K562 (cell line): ENCODE data around the gene CNTNAP3.
"Not testable (repeated sequence)": the region's sequence is repeated elsewhere in the genome, so short reads cannot be mapped to it uniquely, and the experiment has no call there.

Source experiments
- ATF2 ChIP-seq: sonication (generic); formaldehyde crosslinking; IDR thresholded peaks from 2 replicates; pipeline ENCODE4 v1.8.1; 2022; ENCODE audit warnings: missing genetic modification reagents
- BCLAF1 ChIP-seq, 2 experiments: fragments of 450-650 bp in 1 of 2; IDR thresholded peaks; 2 replicates each; pipeline ENCODE4 v1.6.1; 2011 to 2017; ENCODE audit warnings: low read depth in 2 of 2, antibody characterized with exemption in 1 of 2, borderline replicate concordance in 1 of 2, low read length in 1 of 2, mild to moderate bottlenecking in 1 of 2, mixed read lengths in 1 of 2; ENCODE audit not compliant: control insufficient read depth in 1 of 2
- CBFA2T2 ChIP-seq: fragments of 450-650 bp; conservative IDR thresholded peaks from 2 replicates; pipeline ENCODE4 v1.6.1; 2017; ENCODE audit warnings: mild to moderate bottlenecking
- CREM ChIP-seq: IDR thresholded peaks from 2 replicates; pipeline ENCODE4 v1.6.1; 2014; ENCODE audit warnings: antibody characterized with exemption, low read depth
- CTCF ChIP-seq, 3 experiments: IDR thresholded peaks in 2 of 3; conservative IDR thresholded peaks in 1 of 3; 2 replicates each; pipeline ENCODE4 v1.5.1; 2011 to 2012; ENCODE audit warnings: low read length in 3 of 3, mild to moderate bottlenecking in 3 of 3, control low read depth in 2 of 3, improper control_type of control experiment in 1 of 3, inconsistent platforms in 1 of 3, low read depth in 1 of 3, mixed read lengths in 1 of 3, moderate library complexity in 1 of 3; ENCODE audit not compliant: insufficient read depth in 2 of 3
- EP300 ChIP-seq: IDR thresholded peaks from 2 replicates; pipeline ENCODE4 v1.6.1; 2012; ENCODE audit warnings: low read length, improper control_type of control experiment
- GATAD2B ChIP-seq: fragments of 450-650 bp; IDR thresholded peaks from 2 replicates; pipeline ENCODE4 v1.6.1; 2017; ENCODE audit warnings: mild to moderate bottlenecking, borderline replicate concordance
- GTF2E2 ChIP-seq: fragments of 200-800 bp; sonication (Bioruptor generic); IDR thresholded peaks from 2 replicates; pipeline ENCODE4 v1.6.1; 2016; ENCODE audit warnings: missing genetic modification characterization, missing compliant biosample characterization
- KLF10 ChIP-seq: fragments of 250-450 bp; sonication (Bioruptor Pico); IDR thresholded peaks from 2 replicates; pipeline ENCODE4 v1.6.1; 2021; ENCODE audit warnings: matching md5 sums
- MED1 ChIP-seq: sonication (generic); formaldehyde crosslinking; IDR thresholded peaks from 2 replicates; pipeline ENCODE4 v1.8.1; 2023; ENCODE audit warnings: missing genetic modification reagents, borderline replicate concordance
- NFIC ChIP-seq: fragments of 450-650 bp; IDR thresholded peaks from 2 replicates; pipeline ENCODE4 v1.6.1; 2017; ENCODE audit warnings: mild to moderate bottlenecking, inconsistent platforms
- POLR2A ChIP-seq: fragments of 450-650 bp; conservative IDR thresholded peaks from 2 replicates; pipeline ENCODE4 v1.6.1; 2016
- SPI1 ChIP-seq: IDR thresholded peaks from 2 replicates; pipeline ENCODE4 v1.6.1; 2011; ENCODE audit warnings: low read depth, low read length, control low read depth, borderline replicate concordance

- not testable (repeated sequence) for TF ChIP-seq CBFA2T2; ATF2 (CRISPR knock-in tag); CTCF (IDR thresholded peaks at IDR 0.05 in 2 of 3, conservative IDR thresholded peaks at IDR 0.05 in 1 of 3; ENCODE audit: insufficient read depth in 2 of 3, low read depth in 1 of 3, low read length in 3 of 3); POLR2A; BCLAF1 (IDR thresholded peaks at IDR 0.05; ENCODE audit: borderline replicate concordance in 1 of 2, control insufficient read depth in 1 of 2, low read depth in 2 of 2, low read length in 1 of 2); EP300; GATAD2B; GTF2E2; KLF10 (CRISPR knock-in tag); CREM; NFIC; MED1 (CRISPR knock-in tag); SPI1
Observed at GRCh38 chr9:39038221-39038620, 249.7 kb downstream of the CNTNAP3 start.
